CD4-positive, alpha-beta T cell treated with Interleukin-1 beta for 1 hour (primary cell): ENCODE data around the gene CTDSPL2.
"Not testable (repeated sequence)": the region's sequence is repeated elsewhere in the genome, so short reads cannot be mapped to it uniquely, and the experiment has no call there.

Experiments
- DNase-seq, 2 donors: peaks; one replicate each; pipeline ENCODE4 v3.0.0-alpha.2; 2020 to 2022

The CTDSPL2 gene

DNA sequence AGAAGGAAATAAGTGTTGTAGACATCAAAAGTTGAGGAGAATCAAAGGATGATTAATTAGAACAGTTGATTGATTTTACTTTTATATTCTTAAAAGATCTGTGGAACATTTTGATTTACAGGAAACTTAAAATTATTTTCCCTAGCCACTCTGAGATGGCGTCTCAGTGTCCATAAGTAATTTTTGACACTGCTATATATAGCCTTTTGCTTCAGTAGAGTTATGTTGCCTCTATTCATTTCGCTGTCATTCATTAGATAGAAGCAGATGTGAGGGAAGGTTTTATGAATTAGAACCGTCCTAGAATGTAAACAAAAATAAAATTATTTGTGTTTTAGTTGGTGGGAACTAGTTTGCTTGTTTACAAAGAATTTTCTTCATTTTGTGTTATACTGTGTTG is 58.5 kb downstream of the CTDSPL2 start:
- DNase-seq: no peak

DNA sequence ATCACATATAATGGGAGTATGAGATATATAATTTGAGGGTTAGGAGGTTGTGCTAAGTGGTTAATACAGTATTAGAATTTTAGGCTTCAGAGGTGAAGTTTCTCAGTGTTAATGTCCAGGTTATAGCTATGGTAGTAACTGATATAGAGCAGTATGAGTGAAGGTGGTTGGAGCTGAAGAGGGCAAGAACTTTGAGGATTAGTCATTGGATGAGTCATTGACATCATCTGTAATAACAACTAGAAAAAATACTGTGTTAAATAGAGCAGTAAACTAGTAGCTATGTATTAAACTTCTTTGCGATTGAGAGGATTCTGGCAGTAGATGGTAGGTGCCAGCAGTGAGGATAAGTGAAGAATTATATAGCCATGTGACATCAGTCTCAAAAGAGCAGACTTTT is 62.0 kb downstream of the CTDSPL2 start:
- DNase-seq: no peak

DNA sequence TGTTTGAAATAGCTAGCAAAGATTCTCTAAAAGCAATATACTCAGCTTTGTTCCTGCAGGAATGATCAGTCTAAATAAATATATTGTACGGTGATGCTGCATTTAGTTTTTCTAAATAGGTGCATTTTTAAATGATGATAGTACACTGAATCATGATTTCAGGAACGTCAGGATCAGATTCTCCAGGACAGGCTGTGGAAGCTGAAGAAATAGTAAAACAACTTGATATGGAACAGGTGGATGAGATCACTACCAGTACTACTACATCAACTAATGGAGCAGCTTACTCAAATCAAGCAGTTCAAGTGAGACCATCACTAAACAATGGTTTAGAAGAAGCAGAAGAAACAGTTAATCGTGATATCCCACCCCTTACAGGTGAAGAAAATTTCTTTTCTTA is 63.2 kb downstream of the CTDSPL2 start:
- no peak for DNase-seq

DNA sequence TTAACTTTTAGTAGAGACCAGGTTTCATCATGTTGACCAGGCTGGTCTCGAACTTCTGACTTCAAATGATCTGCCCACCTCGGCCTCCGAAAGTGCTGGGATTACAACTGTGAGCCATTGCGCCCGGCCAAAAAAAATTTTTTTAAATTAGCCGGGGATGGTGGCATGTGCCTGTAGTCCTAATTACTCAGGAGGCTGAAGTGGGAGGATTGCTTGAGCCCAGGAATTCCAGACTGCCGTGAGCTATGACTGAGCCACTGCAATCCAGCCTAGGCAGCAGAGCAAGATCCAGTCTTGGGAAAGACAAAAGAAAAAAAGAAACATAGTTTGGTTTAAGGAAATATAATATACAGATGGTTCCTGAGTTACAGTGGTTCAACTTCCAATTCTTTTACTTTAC is 64.6 kb downstream of the CTDSPL2 start:
- no peak for DNase-seq

DNA sequence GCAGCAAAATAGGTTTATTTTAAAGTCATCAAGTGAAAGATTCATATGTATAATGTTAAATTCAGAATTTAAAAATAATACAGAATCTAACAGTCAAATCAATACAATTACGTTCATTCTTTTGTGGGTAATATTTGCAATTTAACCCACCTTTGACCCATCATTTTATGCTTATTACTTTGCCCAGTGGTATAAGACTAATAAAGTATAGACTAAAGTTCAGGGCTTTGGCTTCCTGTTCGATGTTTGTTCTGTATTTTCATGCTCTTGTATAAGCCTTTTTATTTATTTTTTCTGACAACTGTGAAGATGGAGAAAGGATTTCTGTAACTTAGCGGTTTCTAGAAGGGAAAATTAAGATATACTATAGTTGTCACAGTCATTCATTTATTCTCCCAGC is 65.2 kb downstream of the CTDSPL2 start:
- DNase-seq: no peak

DNA sequence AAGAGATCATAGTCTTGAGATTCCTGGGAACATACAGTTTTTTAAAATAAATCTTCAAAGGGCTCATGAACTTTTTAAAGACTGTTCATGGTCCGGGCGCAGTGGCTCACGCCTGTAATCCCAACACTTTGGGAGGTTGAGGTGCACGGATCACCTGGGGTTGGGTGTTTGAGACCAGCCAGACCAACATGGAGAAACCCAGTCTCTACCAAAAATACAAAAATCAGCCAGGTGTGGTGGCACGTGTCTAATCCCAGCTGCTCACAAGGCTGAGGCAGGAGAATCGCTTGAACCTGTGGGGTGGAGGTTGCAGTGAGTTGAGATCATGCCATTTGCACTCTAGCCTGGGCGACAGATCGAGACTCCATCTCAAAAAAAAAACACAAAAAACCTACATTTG is 68.1 kb downstream of the CTDSPL2 start:
- no peak for DNase-seq

- DNase-seq: no peak
Measured at GRCh38 chr15:44500555-44500954, 73.1 kb downstream of the CTDSPL2 start.

DNA sequence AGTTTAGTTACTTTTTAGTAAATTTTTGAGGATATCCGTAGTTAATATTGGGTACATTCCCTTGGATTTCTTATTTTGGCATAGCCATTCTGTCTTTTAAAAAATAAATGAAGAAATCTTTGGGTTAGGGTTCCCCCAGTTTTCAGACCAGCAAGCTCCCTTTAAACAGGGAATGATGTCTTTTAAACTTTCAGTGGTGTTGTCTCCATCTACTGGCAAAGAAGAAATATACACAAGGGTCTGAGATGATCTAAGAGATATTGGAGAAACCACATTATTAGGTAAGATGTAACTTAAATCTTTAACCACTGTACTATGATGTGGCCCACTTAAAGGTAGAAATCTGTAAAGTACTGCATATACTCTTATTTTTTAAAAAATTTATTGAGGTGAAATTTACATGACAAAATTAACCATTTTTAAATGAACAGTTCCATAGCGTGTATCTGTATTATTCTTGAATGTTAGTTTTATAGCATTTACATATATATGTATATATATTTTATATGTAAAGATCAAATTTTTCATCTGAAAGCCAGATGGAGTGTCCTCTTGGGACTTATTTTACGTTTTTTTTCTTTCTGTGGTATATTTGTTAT is 74.4 kb downstream of the CTDSPL2 start:
- peak in 1 of 2 donors; percentile 44 for DNase-seq

DNA sequence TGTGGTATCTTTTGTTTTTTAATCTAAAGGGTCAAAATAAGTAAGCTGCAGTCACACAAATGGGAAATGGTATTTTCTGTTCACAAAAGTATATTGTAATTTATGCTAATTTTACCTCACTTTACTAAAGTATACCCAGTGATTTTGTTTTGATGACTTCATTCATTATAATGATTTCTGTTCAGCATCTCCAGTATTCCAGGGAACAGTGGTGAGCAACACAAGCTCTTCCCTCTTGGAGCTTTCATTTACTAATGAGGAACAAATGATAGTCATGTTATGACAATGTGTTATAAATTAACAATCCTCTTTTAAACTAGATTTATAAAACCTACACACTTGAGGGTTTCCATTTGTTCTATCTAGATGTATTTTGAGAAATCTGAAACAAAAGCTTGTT is 89.0 kb downstream of the CTDSPL2 start:
- no peak for DNase-seq

DNA sequence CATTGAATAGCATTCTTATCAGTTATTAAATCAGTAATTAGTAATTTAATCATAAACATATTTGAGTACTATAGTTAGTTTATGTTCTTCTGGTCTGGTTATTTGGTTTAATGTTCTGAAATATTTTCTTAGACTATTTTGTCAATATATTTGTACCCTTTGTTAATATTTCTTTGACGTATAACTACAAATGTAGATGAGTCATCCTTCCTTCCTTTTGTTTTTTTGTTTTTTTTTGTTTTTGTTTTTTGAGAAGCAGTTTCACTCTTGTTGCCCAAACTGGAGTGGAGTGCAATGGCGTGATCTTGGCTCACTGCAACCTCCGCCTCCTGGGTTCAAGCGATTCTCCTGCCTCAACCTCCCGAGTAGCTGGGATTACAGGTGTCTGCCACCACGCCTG is 92.1 kb downstream of the CTDSPL2 start:
- no peak for DNase-seq

DNA sequence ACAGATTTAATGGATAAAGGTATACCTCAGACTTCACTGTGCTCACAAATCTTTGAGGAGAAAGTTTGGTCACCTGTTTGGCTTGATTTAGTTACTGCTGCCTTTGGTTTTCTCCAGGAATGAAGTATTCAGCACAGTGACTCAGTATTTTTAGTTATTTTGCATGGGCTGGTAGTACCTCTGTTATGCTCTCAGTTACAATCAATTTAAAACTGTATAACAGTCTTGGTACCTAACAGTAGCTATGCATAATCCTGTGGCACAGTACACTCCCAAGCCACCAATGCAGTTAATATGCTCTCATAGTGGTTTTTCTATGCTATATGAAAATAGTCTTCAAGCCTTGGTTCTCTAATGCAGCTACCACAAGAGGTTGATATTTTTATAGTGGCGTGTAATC is 97.6 kb downstream of the CTDSPL2 start:
- DNase-seq: no peak

GRCh38 chr15:44527241-44527640 is 99.8 kb downstream of the CTDSPL2 start:
- DNase-seq: no peak

GRCh38 chr15:44529864-44530604 is 102.6 kb downstream of the CTDSPL2 start:
- DNase-seq: no peak

- DNase-seq: no peak
Measured at GRCh38 chr15:44530653-44531052, 103.2 kb downstream of the CTDSPL2 start.

GRCh38 chr15:44532275-44532674 is 104.8 kb downstream of the CTDSPL2 start:
- not testable (repeated sequence) for DNase-seq

- DNase-seq: no peak
Measured at GRCh38 chr15:44532689-44533088, 105.3 kb downstream of the CTDSPL2 start.

DNA sequence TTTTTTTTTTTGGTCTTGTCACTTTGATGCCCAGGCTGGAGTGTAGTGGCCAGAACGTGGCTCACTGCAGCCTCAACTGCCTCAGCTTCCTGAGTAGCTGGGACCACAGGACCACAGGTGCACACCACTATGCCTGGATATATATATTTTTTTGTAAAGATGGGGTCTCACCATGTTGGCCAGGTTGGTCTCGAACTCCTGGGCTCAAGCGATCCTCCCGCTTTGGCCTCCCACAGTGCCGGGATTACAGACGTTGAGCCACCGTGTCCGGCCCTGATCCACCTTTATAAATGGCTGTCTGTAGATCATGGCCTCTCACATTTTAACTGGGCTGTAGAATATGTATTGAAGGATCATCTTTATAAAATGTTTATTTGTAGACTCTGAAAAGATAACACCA is 107.7 kb downstream of the CTDSPL2 start:
- no peak for DNase-seq

GRCh38 chr15:44535523-44536301 is 108.3 kb downstream of the CTDSPL2 start:
- DNase-seq: peak in 1 of 2 donors; percentile 31

DNA sequence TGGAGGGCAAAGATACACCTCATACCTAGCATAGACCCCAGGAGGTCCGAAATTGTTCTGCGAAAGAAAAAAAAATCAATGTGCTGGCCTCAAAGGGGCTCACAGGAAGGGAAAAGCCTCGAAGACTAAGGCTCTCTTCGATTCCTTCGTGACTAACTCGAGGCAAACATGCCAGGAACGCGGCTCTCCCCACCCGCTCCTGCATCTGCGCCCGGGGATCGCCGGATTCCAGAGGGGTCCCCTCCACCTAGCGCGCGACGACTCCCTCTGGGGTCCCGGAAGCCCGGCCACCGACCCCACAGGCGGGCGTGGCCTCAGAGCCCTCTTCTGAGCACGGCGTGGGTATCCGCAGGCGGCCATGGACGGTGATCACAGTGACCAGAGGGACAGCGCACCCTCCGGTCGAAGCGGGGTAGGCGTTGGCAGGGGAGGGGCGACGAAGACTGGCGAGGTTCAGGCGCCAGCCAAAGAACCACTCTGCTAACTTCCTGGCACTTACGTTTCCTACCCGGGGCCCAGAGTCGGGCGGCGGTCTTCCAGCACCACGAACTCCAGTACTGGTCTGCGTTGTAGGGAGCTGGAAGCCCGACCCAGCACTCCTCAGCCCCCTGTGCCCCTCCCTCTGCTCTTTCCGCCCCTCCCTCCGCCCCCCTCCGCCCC is 109.0 kb downstream of the CTDSPL2 start:
- DNase-seq: no peak

GRCh38 chr15:44536962-44537734 is 109.7 kb downstream of the CTDSPL2 start, which contains the start of gene EIF3J:
TSS of gene EIF3J (plus strand) at chr15:44537147. CDS start at chr15:44537195, 48 bp downstream.
- DNase-seq: peak; percentile 96 to 97

- DNase-seq: peak in 1 of 2 donors; percentile 39
Measured at GRCh38 chr15:44537735-44538240, 110.4 kb downstream of the CTDSPL2 start.

- DNase-seq: no peak
Measured at GRCh38 chr15:44541282-44541958, 114.0 kb downstream of the CTDSPL2 start.
